SJCRH30 (cell line): Measurements from ENCODE around the gene PRKAA1. TPM values are rescaled to one million over a fixed set of nuclear protein-coding genes. Genes with fewer than 3 reads are reported as not detected.

Source experiments
- total RNA-seq: library from RNA; depleted of rRNA; stranded (reverse); fragments of >200 nt; shearing (Covaris generic); gene quantifications from 2 replicates; pipeline ENCODE4 v1.2.3, GENCODE V29; 2014; rRNA removed

Gene PRKAA1
- total RNA-seq, 1 experiment from 2014 or later, result 103 TPM

Other genes starting within 250 kb of the PRKAA1 start
- 7.4 and 9.6 TPM in 2 replicates for gene PTGER4, start 118.5 kb downstream of the PRKAA1 start, total RNA-seq
- gene TTC33, start 42.4 kb downstream of the PRKAA1 start, total RNA-seq, result 28.7 and 35.3 TPM in 2 replicates
- gene RPL37, start 36.8 kb upstream of the PRKAA1 start, total RNA-seq, result 5,451 and 5,689 TPM in 2 replicates
- gene CARD6, start 43.0 kb upstream of the PRKAA1 start, total RNA-seq, result 2.7 and 3.0 TPM in 2 replicates
- 12.2 and 17.2 TPM in 2 replicates for gene C7, start 111.1 kb upstream of the PRKAA1 start, total RNA-seq